HFFc6 (cell line): ENCODE results near the gene FAM222B. TPM values are rescaled to one million over a fixed set of nuclear protein-coding genes. Genes with fewer than 3 reads are reported as not detected.

Experiments
- DNase-seq: peaks from one replicate; pipeline ENCODE4 v3.0.0-alpha.2; 2018
- H3K27ac Mint-ChIP-seq: 2 replicates; pipeline ENCODE4 v1.8.0; 2020; ENCODE audit warnings: mild to moderate bottlenecking, mixed read lengths
- H3K27me3 Mint-ChIP-seq: 2 replicates; pipeline ENCODE4 v1.8.0; 2021; ENCODE audit warnings: mild to moderate bottlenecking, moderate library complexity, mixed read lengths; ENCODE audit not compliant: insufficient read depth
- H3K36me3 Mint-ChIP-seq: 2 replicates; pipeline ENCODE4 v1.8.0; 2021; ENCODE audit warnings: low read depth, mixed read lengths
- H3K4me1 Mint-ChIP-seq: 2 replicates; pipeline ENCODE4 v1.8.0; 2020; ENCODE audit warnings: low read depth, mixed read lengths
- H3K4me3 Mint-ChIP-seq: 2 replicates; pipeline ENCODE4 v1.8.0; 2020; ENCODE audit warnings: mild to moderate bottlenecking, moderate library complexity, mixed read lengths
- H3K9me3 Mint-ChIP-seq: 2 replicates; pipeline ENCODE4 v1.8.0; 2020; ENCODE audit warnings: mild to moderate bottlenecking, mixed read lengths
- CTCF ChIP-seq: fragments of 200-600 bp; sonication (generic); IDR thresholded peaks from 2 replicates; pipeline ENCODE4 v1.5.0; 2021; ENCODE audit warnings: antibody characterized with exemption, mild to moderate bottlenecking
- total RNA-seq, 6 experiments: library from RNA; stranded (reverse); fragmentation: NEBNext Ultra II Directional; extraction: Animal tissue kit (Norgen Biotek cat#: 25700); gene quantifications; 2 replicates in 1 of 6; 3 replicates in 5 of 6; pipeline ENCODE4 v1.2.3, GENCODE V29; 2021

The FAM222B gene
- total RNA-seq, 6 experiments from 2014 or later: 14.5 to 17.2 (median 16.6) TPM

- H3K27me3 Mint-ChIP-seq: no peaks in the 10 kb centered on the region; the same call in 1 of the 2 replicates
- peaks cover 20% of the 10 kb centered on the region for H3K4me1 Mint-ChIP-seq
- peaks cover 9% of the 10 kb centered on the region; the same call in 1 of the 2 replicates for H3K36me3 Mint-ChIP-seq
- H3K27ac Mint-ChIP-seq: no peak overlapping the region; the same call in 1 of the 2 replicates
- no peak for DNase-seq
- H3K9me3 Mint-ChIP-seq: no peaks in the 10 kb centered on the region
- TF ChIP-seq CTCF: no peak
- H3K4me3 Mint-ChIP-seq: no peak overlapping the region
These were observed 79.3 kb downstream of the FAM222B start for GRCh38 chr17:28763137-28763799.

DNA sequence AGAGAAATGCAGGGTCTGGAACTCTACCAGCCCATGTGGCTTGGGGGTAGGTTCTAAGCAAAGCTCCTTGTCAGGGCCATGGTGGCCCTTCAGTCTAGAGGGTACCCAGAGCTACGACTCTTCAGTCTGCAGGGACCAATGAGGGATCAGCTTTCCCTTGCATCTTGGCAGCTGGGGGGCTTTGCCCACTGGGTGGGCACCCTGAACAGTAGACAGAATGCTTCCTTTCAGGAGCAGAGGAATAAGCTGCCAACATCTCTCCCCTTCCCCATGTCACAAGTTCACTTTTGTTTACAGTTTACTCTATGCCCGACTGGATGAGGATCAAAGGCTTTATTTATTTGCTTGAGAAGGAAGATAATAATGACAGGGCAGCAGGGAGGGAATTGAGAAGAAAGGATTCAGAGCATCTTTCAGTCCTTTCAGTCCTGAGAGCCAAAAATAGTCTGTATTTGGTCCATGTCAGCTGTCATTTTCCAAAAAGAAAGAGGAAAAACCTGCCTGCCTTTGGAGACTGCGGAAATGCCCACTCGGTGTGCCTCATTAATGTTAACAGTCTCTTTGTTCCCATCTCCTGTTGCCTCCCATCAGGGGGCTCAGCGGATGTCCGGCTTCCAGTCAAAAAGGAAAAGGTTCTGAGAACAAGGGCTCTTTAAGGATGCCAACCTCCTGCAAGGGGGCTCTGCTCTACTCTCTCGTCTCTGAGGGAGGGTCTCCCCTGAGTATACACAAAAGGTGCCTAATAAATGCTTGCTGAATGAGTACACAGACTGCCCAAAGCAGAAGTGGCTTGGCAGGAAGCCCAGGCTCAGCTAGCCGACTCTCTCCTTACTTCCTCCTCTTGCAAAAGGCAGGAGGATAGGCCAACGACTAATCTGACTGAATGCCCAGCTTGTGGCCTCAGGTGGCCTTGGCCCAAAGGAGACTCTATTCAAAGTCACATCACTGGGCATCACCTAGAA lies 81.7 kb downstream of the FAM222B start:
- peaks cover 28% of the 10 kb centered on the region for H3K4me1 Mint-ChIP-seq
- H3K36me3 Mint-ChIP-seq: peaks cover 9% of the 10 kb centered on the region; the same call in 1 of the 2 replicates
- no peaks in the 10 kb centered on the region for H3K9me3 Mint-ChIP-seq
- H3K27me3 Mint-ChIP-seq: peaks cover 5% of the 10 kb centered on the region
- H3K4me3 Mint-ChIP-seq: no peak overlapping the region
- no peak for TF ChIP-seq CTCF
- DNase-seq: peak; percentile 57
- H3K27ac Mint-ChIP-seq: peak overlapping the region; percentile 38

- no peaks in the 10 kb centered on the region for H3K9me3 Mint-ChIP-seq
- peaks cover 9% of the 10 kb centered on the region; the same call in 1 of the 2 replicates for H3K36me3 Mint-ChIP-seq
- H3K27ac Mint-ChIP-seq: no peak overlapping the region
- DNase-seq: no peak
- H3K27me3 Mint-ChIP-seq: peaks cover 6% of the 10 kb centered on the region
- no peak for TF ChIP-seq CTCF
- no peak overlapping the region for H3K4me3 Mint-ChIP-seq
- H3K4me1 Mint-ChIP-seq: peaks cover 36% of the 10 kb centered on the region
These were observed 83.2 kb downstream of the FAM222B start for GRCh38 chr17:28759256-28759865.

- Mint-ChIP-seq H3K36me3 (peaks cover 9% of the 10 kb centered on the region; the same call in 1 of the 2 replicates), H3K27me3 (peaks cover 8% of the 10 kb centered on the region), H3K4me3 (no peak overlapping the region), H3K9me3 (no peaks in the 10 kb centered on the region), H3K27ac (no peak overlapping the region), H3K4me1 (peaks cover 31% of the 10 kb centered on the region)
- no peak for DNase-seq
- TF ChIP-seq CTCF: no peak
These were observed 84.0 kb downstream of the FAM222B start for GRCh38 chr17:28758411-28759121.
